ENCODE data around the gene MAPK1IP1L.

The MAPK1IP1L gene

DNA sequence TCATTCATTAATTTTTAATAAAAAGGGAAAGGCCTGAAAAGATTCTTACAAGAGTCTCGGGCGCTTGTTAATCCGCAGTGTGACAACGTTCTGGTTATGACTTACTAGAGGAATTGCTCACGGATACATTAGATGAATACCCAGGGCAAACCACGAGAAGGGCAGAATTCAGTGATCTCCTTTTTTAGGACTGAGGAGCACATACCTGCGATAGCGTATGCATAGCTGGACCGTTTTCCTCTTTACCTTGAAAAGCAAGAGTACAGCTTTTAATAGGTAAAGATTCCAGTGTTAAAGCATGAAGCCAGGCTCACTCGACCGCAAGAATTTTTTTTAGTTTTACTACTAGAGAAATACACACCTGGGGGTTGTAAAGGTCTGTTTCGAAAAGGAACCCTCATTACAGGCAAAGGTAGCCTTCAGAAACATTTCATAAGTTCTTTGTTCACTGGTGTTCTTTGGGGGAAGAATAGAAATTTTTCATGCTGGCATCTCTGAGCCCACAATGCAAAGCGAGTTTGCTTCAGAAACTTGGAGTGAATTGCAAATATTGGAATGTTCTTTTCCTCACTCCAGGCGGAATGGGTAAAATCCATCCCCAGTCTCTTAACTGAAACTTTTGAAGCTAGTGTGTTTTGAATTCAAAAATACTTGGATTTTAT is 953 bp downstream of the MAPK1IP1L start:
- peaks cover 26% of the 10 kb centered on the region for H3K36me3 ChIP-seq (replicated peaks; ENCODE audit: low read depth, low read length)
- peak overlapping the region; percentile 97 for H3K9ac ChIP-seq (ENCODE audit: low read length)
- H3K4me1 ChIP-seq (ENCODE audit: low read length), result peaks cover 14% of the 10 kb centered on the region

DNA sequence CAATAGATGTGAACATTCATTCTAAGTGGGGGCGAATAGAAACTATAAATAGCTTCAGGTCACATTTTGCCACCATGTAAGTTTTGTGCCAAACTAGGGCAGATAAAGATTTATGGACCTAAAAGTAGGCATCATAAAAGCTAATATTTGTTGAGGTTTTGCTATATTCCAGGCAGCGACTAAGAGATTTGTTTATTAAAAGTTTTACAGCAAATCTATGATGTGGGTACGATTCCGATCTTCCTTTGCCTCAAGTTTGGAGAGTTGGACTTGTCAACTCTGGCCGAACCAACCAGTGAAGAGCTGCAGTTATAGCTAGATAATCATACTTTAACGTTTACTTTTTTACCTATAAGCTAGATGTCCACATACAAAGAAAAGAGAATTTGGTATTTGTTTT is 1.6 kb downstream of the MAPK1IP1L start:
- Histone ChIP-seq H3K9ac (ENCODE audit: low read length) (peak overlapping the region; percentile 97), H3K4me2 (ENCODE audit: low read length) (peak overlapping the region; percentile 81), H3K9me3 (ENCODE audit: insufficient read depth, low read length) (no peaks in the 10 kb centered on the region), H3K27ac (ENCODE audit: low read length) (no peak overlapping the region), H3K79me2 (ENCODE audit: low read length) (peaks cover 65% of the 10 kb centered on the region), H3K27me3 (ENCODE audit: low read depth, low read length) (no peaks in the 10 kb centered on the region), H3K36me3 (replicated peaks; ENCODE audit: low read depth, low read length) (peaks cover 26% of the 10 kb centered on the region), H2AFZ (ENCODE audit: low read depth, low read length) (no peak overlapping the region), H3K4me3 (ENCODE audit: low read length) (peak overlapping the region; percentile 94), H3K4me1 (ENCODE audit: low read length) (peaks cover 14% of the 10 kb centered on the region), H4K20me1 (ENCODE audit: insufficient read depth, low read length) (peaks cover 54% of the 10 kb centered on the region)
- TF ChIP-seq EZH2phosphoT487 (IDR thresholded peaks at IDR 0.05; ENCODE audit: low read depth), result no peak
- TF ChIP-seq, protein P1, sequence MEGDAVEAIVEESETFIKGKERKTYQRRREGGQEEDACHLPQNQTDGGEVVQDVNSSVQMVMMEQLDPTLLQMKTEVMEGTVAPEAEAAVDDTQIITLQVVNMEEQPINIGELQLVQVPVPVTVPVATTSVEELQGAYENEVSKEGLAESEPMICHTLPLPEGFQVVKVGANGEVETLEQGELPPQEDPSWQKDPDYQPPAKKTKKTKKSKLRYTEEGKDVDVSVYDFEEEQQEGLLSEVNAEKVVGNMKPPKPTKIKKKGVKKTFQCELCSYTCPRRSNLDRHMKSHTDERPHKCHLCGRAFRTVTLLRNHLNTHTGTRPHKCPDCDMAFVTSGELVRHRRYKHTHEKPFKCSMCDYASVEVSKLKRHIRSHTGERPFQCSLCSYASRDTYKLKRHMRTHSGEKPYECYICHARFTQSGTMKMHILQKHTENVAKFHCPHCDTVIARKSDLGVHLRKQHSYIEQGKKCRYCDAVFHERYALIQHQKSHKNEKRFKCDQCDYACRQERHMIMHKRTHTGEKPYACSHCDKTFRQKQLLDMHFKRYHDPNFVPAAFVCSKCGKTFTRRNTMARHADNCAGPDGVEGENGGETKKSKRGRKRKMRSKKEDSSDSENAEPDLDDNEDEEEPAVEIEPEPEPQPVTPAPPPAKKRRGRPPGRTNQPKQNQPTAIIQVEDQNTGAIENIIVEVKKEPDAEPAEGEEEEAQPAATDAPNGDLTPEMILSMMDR (IDR thresholded peaks at IDR 0.05; ENCODE audit: low read depth, low read length), result no peak

More for the DNA sequence above, 953 bp downstream of the MAPK1IP1L start:
- Histone ChIP-seq H3K27me3 (ENCODE audit: low read depth, low read length) (no peaks in the 10 kb centered on the region), H3K27ac (ENCODE audit: low read length) (peak overlapping the region; percentile 90), H4K20me1 (ENCODE audit: insufficient read depth, low read length) (peaks cover 50% of the 10 kb centered on the region), H2AFZ (ENCODE audit: low read depth, low read length) (no peak overlapping the region), H3K4me2 (ENCODE audit: low read length) (peak overlapping the region; percentile 81), H3K79me2 (ENCODE audit: low read length) (peaks cover 59% of the 10 kb centered on the region), H3K9me3 (ENCODE audit: insufficient read depth, low read length) (no peaks in the 10 kb centered on the region), H3K4me3 (ENCODE audit: low read length) (peak overlapping the region; percentile 94)
- TF ChIP-seq, protein P1 (IDR thresholded peaks at IDR 0.05; ENCODE audit: low read depth, low read length), result no peak
- no peak for TF ChIP-seq EZH2phosphoT487 (IDR thresholded peaks at IDR 0.05; ENCODE audit: low read depth)

DNA sequence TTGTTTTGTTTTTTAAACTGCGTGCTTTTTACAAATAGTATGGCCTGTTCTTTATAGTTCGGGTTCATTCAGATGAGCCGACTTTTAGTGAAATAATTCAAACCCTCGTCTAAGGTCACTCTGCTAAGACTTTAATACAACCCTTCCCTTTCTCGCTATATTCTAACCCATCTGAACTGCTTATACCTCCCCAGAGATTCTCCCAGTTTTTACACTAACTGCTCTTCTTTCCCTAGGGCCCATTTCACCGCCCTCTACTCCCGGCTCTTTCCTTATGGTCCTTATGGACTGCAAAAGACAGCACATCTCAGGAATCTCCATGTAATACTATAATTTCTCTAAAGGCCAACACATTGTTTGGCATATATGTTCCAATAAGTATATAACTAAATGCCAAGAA is 2.1 kb downstream of the MAPK1IP1L start:
- Histone ChIP-seq H3K4me1 (ENCODE audit: low read length) (peaks cover 14% of the 10 kb centered on the region), H3K79me2 (ENCODE audit: low read length) (peaks cover 70% of the 10 kb centered on the region), H3K36me3 (replicated peaks; ENCODE audit: low read depth, low read length) (peaks cover 26% of the 10 kb centered on the region), H3K4me3 (ENCODE audit: low read length) (no peak overlapping the region), H3K27me3 (ENCODE audit: low read depth, low read length) (no peaks in the 10 kb centered on the region), H3K9ac (ENCODE audit: low read length) (no peak overlapping the region), H4K20me1 (ENCODE audit: insufficient read depth, low read length) (peaks cover 58% of the 10 kb centered on the region), H3K27ac (ENCODE audit: low read length) (no peak overlapping the region), H3K9me3 (ENCODE audit: insufficient read depth, low read length) (no peaks in the 10 kb centered on the region), H3K4me2 (ENCODE audit: low read length) (0 out of 2 replicates have a peak overlapping the region, but pooled peaks have one; percentile 81), H2AFZ (ENCODE audit: low read depth, low read length) (no peak overlapping the region)
- TF ChIP-seq EZH2phosphoT487 (IDR thresholded peaks at IDR 0.05; ENCODE audit: low read depth), result no peak

DNA sequence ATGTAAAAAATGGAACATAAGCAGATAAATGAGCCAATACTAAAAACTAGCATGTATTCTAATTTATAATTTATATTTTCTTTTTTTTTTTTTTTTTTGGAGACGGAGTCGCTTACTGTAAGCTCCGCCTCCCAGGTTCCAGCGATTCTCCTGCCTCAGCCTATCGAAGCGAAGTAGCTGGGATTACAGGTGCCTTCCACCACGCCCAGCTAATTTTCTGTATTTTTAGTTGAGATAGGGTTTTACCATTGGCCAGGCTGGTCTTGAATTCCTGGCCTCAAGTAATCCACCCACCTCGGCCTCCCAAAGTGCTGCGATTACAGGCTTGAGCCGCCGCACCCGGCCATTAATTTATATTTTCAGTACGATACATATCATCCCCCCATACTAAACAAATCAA is 2.7 kb downstream of the MAPK1IP1L start:
- H3K27me3 ChIP-seq (ENCODE audit: low read depth, low read length), result no peaks in the 10 kb centered on the region
- no peak overlapping the region for H2AFZ ChIP-seq (ENCODE audit: low read depth, low read length)
- no peak overlapping the region for H3K4me3 ChIP-seq (ENCODE audit: low read length)
- H3K27ac ChIP-seq (ENCODE audit: low read length), result no peak overlapping the region
- H3K4me1 ChIP-seq (ENCODE audit: low read length), result peaks cover 14% of the 10 kb centered on the region
- no peak overlapping the region for H3K9ac ChIP-seq (ENCODE audit: low read length)
- H3K4me2 ChIP-seq (ENCODE audit: low read length), result no peak overlapping the region
- peaks cover 58% of the 10 kb centered on the region for H4K20me1 ChIP-seq (ENCODE audit: insufficient read depth, low read length)
- peaks cover 76% of the 10 kb centered on the region for H3K79me2 ChIP-seq (ENCODE audit: low read length)
- H3K36me3 ChIP-seq (replicated peaks; ENCODE audit: low read depth, low read length), result peaks cover 26% of the 10 kb centered on the region
- TF ChIP-seq, protein P1 (IDR thresholded peaks at IDR 0.05; ENCODE audit: low read depth, low read length), result no peak
- TF ChIP-seq EZH2phosphoT487 (IDR thresholded peaks at IDR 0.05; ENCODE audit: low read depth), result no peak
- H3K9me3 ChIP-seq (ENCODE audit: insufficient read depth, low read length), result no peaks in the 10 kb centered on the region

Data from OCI-LY3 (cell line).